ENCODE measurements around the gene P3H1.

DNA sequence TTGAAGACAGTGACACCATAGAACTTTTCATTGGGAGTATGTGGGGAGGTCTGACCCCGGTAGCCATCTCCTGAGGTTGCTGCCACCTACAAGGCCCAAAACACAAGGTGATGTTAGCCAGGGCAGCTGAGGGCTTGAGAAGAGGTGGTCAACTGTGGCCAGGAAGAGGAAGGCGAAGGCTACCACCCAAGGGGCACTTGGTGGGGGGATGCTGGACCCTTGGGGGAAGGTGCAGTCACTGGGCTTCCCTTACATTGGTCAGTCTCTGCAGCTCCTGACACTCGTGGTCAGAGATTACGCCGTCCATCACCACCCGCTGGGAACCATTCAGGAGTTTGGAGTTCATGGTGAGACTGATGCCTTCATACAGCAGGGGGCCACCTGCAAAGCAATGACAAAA, 14.5 kb downstream of the P3H1 start:
- TF ChIP-seq EZH2 (IDR thresholded peaks at IDR 0.05) (no peak), POLR2A (IDR thresholded peaks at IDR 0.05; ENCODE audit: borderline replicate concordance, extremely low read depth, insufficient read depth, insufficient read length) (no peak), EZH2phosphoT487 (IDR thresholded peaks at IDR 0.05; ENCODE audit: borderline replicate concordance) (no peak), SIN3A (IDR thresholded peaks at IDR 0.05; ENCODE audit: low read depth) (no peak), YY1 (IDR thresholded peaks at IDR 0.05; ENCODE audit: extremely low read depth, insufficient replicate concordance, low read depth, low read length) (no peak), ELF1 (IDR thresholded peaks at IDR 0.05; ENCODE audit: borderline replicate concordance, low read depth) (no peak), POLR2AphosphoS5 (IDR thresholded peaks at IDR 0.05; ENCODE audit: low read depth, low read length) (no peak), JUND (IDR thresholded peaks at IDR 0.05) (no peak), TCF7L2 (IDR thresholded peaks at IDR 0.05; ENCODE audit: borderline replicate concordance, extremely low read depth, insufficient read depth, insufficient read length) (no peak), ZNF274 (IDR thresholded peaks at IDR 0.05; ENCODE audit: low read depth, low read length) (no peak), FOSL1 (IDR thresholded peaks at IDR 0.05; ENCODE audit: low read depth) (no peak)
- TF ChIP-seq, protein P1, sequence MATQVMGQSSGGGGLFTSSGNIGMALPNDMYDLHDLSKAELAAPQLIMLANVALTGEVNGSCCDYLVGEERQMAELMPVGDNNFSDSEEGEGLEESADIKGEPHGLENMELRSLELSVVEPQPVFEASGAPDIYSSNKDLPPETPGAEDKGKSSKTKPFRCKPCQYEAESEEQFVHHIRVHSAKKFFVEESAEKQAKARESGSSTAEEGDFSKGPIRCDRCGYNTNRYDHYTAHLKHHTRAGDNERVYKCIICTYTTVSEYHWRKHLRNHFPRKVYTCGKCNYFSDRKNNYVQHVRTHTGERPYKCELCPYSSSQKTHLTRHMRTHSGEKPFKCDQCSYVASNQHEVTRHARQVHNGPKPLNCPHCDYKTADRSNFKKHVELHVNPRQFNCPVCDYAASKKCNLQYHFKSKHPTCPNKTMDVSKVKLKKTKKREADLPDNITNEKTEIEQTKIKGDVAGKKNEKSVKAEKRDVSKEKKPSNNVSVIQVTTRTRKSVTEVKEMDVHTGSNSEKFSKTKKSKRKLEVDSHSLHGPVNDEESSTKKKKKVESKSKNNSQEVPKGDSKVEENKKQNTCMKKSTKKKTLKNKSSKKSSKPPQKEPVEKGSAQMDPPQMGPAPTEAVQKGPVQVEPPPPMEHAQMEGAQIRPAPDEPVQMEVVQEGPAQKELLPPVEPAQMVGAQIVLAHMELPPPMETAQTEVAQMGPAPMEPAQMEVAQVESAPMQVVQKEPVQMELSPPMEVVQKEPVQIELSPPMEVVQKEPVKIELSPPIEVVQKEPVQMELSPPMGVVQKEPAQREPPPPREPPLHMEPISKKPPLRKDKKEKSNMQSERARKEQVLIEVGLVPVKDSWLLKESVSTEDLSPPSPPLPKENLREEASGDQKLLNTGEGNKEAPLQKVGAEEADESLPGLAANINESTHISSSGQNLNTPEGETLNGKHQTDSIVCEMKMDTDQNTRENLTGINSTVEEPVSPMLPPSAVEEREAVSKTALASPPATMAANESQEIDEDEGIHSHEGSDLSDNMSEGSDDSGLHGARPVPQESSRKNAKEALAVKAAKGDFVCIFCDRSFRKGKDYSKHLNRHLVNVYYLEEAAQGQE (IDR thresholded peaks at IDR 0.05; ENCODE audit: low read depth): no peak
- TF ChIP-seq, protein P2, sequence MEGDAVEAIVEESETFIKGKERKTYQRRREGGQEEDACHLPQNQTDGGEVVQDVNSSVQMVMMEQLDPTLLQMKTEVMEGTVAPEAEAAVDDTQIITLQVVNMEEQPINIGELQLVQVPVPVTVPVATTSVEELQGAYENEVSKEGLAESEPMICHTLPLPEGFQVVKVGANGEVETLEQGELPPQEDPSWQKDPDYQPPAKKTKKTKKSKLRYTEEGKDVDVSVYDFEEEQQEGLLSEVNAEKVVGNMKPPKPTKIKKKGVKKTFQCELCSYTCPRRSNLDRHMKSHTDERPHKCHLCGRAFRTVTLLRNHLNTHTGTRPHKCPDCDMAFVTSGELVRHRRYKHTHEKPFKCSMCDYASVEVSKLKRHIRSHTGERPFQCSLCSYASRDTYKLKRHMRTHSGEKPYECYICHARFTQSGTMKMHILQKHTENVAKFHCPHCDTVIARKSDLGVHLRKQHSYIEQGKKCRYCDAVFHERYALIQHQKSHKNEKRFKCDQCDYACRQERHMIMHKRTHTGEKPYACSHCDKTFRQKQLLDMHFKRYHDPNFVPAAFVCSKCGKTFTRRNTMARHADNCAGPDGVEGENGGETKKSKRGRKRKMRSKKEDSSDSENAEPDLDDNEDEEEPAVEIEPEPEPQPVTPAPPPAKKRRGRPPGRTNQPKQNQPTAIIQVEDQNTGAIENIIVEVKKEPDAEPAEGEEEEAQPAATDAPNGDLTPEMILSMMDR (IDR thresholded peaks at IDR 0.05 in 2 of 3, conservative IDR thresholded peaks at IDR 0.05 in 1 of 3; ENCODE audit: borderline replicate concordance in 1 of 3, insufficient read depth in 1 of 3, low read depth in 2 of 3, low read length in 2 of 3): no peak
- TF ChIP-seq, protein P3, sequence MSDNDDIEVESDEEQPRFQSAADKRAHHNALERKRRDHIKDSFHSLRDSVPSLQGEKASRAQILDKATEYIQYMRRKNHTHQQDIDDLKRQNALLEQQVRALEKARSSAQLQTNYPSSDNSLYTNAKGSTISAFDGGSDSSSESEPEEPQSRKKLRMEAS (IDR thresholded peaks at IDR 0.05): no peak

Measured in HCT116 (cell line).